A204.1 (cell line): ENCODE measurements around the gene PPM1G.

Experiments used
- FAIRE-seq: peaks from 2 replicates; lab custom pipeline; 2012; peaks lifted over from hg19 to GRCh38; lab: Jason Lieb, UNC

Gene PPM1G

DNA sequence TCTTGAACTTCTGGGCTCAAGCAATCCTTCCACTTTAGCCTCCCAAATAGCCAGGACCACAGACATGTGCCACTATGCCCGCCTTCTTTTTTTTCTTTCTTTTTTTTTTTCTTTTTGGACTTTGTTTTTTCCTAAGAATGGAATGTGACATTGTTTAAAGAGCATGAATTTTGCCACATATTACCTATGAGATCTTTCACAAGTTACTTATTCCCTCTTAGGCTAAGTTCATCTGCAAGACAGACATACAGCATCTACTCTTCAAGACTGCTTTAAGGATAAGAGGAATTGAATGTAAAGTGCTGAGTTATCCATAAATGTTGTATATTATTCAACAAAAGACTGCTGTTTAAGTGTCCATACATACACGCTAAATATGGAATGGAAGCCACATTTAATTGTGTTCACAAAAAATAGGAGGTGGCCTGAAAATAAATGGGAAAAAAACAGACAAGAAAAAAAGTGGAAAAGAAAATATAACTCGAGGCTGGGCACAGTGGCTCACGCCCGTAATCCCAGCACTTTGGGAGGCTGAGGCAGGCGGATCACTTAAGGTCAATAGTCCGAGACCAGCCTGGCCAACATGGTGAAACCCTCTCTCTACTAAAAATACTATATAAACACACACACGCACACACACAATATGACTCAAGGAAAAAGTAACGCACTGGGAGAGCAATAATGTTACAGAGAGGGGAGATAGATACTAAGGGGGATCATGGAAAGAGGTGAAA, 3.2 kb upstream of the PPM1G start:
- FAIRE-seq: no peak

DNA sequence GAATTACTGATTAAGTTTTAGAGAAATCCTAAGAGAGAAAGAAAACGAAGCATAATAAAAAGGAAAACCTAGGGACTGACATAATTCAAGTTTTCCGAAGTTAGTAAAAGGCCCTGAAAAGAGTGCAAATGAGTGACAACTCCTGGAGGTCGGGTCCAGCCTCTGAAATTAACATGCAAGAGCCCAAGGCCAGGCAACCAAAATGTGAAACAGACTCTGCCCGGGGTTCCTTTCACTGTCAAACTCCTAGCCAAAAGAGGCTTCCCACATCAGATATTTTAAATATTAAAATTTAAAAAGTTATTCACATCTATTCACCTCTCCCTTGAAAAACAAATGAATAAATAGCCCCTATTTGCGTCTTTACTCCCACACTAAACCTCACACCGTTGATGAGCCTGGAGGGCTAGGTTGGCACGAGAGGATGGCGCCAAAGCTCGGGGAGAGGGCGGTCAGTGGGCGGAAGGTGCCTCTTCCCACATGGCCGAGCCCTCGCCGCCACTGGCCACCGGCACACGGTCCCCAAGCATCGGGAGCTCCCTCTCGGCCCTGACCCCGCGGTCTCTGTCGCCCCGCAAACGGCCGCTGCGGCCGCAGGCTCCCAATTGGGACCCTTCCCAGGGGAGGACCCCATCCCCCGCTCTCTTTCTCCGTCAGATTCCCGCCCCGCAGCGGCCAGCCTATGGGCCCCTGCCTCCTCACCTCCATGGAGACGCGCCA, 630 bp downstream of the PPM1G start:
- FAIRE-seq: no peak

DNA sequence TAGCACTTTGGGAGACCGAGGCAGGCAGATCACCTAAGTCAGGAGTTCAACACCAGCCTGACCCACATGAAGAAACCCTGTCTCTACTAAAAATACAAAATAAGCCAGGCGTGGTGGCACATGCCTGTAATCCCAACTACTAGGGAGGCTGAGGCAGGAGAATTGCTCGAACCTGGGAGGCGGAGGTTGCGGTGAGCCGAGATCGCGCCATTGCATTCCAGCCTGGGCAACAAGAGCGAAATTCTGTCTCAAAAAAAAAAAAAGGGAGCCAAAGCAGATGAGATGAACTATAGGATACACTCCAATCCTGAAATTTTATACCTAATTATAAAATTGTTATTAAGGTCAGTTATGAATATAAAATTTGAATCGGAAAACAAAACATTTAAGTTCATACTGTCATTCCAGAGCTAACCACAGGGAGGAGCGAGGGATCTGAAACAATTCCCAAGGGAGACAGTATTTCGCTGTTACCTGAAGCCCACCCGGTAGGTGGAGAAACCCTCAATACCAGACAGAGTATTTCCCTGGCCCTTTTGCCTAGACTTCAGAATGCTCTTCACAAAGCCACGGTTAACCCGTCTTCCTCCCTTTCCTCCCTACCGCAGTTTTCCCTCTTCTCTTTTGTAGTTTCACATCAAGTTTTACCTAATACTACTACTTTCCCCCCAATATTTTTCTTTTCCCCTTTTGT, 1.4 kb downstream of the PPM1G start:
- FAIRE-seq: peak; percentile 68

DNA sequence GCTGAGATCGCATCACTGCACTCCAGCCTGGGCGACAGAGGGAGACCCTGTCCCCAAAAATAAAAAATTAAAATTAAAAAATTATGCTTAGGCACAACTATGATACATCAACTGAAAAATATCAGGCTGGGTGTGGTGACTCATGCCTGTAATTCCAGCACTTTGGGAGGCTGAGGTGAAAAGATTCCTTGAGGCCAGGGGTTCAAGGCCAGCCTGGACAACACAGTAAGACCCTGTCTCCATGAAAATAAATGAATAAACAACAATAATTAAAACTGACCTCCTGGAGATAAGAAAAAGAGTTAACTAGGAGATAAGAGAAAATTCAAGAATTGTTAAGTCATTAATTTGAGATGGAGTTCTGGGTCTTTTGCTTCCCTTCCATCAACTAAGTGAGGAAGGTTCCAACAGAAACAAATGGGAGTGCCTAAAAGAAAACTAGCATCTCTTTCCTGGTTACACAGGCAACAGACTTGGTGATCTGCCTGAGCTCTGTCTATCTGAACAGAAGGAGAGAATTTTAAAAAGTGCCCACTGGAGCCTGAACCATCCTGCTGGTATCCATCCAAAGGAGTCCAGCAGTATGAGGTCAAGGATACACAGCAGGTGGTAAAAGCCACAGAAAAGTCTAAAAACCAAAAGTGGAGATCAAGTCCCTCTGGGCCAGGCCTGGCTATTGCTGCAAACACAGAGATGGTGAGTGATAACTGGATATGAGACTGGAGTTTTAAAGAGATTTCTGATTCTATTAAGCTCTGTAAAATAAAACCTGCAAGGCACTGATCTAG, 8.8 kb downstream of the PPM1G start:
- no peak for FAIRE-seq

DNA sequence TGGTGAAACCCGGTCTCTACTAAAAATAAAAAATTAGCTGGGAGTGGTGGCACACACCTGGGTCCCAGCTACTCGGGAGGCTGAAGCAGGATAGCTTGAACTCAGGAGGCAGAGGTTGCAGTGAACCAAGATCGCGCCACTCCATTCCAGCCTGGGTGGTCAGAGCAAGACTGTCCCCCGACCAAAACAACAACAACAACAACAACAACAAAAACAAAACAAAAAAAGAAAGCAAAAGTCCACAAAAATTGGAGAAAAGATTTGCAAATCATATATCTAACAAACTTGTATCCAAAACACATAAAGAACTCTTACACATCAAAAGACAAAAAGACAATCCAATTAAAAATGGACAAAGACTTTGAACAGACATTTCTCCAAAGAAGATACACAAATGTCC, 10.4 kb downstream of the PPM1G start:
- FAIRE-seq: no peak

DNA sequence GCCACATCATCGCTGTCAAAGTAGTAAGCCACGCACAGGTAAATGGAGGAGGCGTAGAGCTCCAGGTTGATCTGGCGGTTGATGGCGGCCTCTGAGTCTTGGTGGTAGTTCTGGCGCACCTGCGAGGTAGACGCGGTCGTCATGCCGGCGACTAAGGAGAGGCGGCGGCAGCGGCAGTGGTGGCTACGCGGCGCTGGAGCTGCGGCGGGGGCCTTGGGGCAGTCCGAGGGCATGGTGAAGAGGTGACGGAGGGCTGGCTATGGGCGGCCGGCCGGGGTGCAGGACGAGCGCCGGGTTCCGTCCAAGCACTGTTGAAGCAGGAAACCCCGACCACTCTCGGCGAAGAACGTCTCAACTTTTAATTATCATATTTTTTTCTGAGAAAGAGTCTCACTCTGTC, 16.2 kb downstream of the PPM1G start:
- no peak for FAIRE-seq

DNA sequence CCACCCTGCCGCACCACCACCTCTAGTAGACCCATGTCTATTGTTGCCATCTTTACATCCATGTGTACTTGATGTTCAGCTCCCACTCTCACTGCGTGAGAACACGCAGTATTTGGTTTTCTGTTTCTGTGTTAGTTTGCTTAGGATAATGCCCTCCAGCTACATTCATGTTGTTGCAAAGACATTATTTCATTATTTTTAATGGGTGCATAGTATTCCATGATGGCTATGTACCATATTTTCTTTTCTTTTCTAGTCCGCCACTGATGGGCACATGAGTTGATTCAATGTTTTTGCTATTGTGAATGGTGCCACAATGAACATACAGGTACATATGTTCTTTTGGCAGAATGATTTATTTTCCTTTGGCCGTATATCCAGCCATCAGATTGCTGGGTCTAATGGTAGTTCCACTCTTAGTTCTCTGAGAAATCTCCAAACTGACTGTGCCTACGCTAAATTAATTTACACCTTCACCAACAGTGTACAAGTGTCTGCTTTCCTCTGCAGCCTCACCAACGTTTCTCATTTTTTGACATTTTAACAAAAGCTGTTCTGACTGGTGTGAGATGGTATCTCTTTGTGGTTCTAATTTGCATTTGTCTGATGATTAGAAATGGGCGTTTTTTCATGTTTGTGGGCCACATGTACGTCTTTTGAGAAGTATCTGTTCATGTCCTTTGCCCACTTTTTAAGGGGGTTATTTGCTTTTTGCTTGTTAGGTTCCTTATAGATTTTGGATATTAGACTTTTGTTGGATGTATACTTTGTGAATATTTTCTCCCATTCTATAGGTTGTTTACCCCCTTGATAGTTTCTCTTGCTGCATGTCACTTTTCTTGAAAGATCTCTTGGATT, 18.3 kb downstream of the PPM1G start:
- FAIRE-seq: no peak

DNA sequence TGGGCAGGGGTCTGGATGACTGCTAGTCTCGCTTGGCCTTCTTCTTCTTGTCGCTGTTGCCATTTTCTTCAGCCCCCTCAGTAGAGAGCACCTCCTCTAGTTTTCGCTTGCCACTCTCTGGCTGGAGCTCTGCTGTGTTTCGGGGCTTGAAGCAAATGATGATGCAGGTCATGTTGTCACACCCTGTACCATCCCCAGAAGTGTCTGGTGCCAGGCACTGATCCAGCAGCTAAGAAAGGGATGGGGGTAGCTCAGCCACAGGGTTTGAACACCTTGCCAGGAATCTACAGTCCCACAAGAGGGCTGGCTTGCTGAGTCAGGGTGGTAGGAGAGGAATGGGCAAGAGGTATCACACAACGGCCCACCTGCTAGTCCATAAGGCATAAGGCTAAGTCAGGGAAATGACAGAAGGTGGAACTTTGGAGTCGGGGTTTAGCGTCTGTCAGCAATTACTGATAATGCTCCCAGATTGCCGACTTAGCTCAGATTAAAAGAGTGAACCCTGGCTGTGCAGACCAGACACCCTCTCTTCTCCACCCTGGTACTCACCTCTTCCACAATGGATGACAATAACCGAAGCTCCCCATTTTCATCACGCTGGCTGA, 27.7 kb downstream of the PPM1G start:
- FAIRE-seq: no peak

DNA sequence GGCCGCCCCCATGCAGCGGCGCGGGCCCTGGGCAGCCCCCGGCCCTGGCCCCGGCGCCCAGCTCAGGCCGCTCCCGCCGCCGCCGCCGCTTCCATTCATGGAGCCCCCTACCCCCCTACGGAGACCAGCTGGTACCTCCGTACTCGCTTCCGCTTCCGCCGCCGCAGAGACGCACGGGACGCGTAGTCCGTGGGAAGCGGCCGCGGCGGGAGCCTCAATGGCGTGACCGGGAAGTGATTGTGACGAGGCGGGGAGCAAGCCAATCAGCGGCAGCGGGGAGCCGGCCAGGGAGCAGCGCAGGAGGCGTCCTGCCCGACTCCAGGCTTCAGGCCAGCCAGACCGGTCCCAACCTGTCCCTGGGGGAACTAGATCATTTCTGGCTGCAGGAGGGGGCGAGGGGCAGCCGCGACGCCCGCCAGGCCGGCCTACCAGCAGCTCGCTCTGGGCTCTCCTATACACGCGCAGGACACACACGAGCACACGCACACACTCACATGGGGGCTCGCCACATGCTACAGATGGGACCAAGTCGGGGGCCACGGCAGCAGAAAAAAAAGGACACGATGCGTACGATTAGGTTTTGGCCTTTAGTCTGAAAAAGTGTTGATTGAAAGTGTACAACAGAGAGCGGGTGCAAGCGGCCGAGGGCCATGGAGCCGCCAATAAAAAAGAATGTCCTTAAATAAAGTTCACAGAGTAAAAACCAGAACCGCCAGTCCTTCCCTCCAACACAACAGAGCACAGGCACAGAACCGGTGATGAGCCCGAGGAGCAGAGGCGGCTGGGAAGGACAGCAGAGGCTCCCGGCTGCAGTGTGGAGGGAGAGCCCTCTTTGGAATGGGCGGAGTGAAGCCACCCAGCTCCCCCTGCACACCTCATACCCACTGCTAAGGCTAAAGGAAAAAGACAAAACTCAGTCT, 28.5 kb downstream of the PPM1G start, which contains the start of gene ZNF513:
TSS of gene ZNF513 (minus strand) at position 109 of the 920 bp plus-strand sequence. CDS start 208 bp downstream, outside the sequence.
- FAIRE-seq: peak; percentile 14

DNA sequence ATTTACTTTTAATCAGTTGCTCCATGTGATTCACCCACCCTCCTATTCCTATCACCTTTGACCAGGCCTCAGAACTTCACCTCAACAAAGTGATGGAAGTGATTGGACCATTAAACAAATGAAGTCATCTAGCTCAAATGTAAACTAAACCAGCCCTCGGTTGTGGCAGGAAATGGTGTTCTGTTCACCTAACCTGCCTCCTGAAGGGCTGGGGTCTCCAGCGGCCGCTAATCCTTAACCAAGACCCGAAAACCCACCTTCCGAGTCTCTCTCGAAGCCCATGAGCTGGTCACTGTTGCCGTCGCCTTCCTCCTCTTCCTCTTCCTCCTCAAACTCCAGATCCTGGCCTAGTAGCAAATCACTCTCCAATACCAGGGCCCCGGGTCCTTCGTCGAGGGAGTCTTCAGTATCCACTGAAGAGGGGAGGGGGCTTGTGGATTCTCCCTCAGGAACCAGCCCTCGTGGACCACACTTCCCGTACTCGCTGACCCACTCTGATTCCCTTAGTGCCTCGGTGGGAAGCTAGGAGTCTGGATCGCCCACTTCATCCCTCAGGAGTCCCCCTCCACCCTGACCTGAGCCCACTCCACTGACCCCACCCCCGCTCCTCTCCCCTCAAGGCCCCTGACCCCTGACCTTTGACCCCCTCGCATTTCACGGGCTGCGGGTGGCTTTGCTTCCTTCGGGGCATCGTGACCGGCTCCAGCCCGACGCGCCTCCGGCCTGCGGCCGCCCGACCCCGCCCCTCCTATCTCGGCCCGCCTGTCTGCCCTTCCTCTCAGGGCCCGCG, 29.4 kb downstream of the PPM1G start:
- FAIRE-seq: no peak

DNA sequence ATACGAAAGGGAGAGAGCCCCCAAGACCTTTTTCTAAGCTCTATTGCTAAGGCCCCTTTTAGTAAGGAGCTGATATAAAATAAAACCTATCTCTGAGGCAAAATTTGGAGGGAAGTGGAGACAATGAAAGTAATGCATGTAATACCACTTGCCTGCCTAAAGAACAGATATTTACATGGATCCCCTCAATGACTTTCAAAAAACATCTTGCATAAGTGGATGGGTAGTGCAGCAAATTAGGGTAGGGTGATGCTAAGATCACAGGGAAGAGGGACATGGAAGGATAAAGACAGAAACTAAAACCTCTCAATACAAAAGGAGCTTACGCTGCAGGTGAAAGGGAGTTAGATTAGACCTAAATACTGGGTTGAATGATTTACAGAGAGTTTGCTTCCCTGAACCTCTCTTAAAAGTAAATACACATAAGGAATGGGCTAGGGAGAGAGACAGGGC, 30.0 kb downstream of the PPM1G start:
- FAIRE-seq: no peak

DNA sequence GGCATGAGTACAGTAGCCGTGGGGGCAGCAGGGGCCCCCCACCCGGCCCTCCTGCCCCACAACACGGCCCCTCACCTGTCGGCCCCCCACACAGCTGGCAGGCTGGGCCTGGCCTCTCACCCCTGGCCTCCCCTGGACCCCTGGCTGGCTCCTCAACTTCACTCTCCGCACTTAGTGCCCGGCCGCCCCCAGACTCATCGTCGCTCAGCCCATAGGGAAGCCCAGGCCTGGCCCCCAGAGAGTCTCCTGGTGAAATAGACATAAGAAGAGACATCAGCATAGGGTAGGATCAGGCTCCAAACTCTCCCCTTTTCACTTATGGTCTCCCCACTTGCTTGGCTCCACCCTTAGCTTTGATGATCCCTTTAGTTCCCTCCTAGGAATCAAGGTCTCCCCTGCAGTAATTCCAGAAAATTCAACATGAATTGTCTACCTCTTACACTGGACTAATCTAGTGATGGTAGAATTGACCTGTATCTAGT, 30.5 kb downstream of the PPM1G start:
- no peak for FAIRE-seq

DNA sequence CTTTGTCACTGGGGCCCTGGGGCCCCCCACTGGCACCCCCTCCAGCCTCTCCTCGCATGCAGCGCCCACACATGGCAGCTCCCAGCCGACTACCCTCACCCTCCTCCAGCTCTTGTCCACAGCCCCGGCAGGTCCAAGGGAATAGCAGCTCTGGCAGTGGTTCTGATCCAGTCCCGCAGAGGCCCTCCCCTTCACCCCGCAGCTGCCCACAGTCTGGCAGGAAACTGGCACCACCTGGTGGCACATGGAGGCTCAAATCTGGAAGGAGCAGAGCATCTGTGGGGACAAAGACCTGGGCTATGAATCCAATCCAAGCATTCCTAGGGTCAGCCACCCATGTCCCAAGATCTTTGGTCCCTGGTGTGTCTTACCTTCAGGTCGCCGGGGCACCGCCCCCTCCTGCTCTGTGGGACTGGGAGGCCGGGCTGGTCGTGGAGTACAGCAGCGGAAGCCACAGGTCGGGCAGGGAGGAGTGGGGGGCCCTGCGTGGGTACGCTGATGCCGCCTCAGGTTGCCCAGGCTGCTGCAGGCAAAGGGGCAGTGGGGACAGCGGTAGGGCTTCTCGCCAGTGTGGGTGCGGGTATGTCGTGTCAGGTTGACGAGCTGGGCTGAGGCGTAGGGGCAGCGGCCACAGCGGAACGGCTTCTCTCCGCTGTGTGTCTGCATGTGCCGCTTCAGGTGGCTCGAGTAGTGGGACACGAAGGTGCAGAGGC, 31.1 kb downstream of the PPM1G start:
- FAIRE-seq: no peak

DNA sequence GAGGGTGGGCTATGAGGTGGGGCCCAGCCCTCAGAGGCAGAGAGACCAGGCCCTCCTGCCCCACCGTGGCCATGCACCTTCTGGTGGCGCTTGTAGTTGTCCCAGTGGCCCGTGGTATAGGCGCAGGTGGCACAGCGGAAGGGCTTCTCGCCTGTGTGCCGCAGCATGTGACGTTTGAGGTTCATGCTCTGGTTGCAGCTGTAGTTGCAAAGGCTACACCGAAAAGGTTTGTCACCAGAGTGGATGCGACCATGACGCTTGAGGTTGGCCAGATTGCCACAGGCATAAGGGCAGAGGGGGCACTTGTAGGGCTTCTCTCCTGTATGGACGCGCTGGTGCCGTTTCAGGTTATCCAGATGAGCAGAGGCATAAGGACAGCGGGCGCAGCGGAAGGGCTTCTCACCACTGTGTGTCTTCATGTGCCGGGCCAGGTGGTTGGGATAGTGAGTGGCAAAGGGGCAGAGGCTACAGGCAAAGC, 31.7 kb downstream of the PPM1G start:
- FAIRE-seq: no peak

DNA sequence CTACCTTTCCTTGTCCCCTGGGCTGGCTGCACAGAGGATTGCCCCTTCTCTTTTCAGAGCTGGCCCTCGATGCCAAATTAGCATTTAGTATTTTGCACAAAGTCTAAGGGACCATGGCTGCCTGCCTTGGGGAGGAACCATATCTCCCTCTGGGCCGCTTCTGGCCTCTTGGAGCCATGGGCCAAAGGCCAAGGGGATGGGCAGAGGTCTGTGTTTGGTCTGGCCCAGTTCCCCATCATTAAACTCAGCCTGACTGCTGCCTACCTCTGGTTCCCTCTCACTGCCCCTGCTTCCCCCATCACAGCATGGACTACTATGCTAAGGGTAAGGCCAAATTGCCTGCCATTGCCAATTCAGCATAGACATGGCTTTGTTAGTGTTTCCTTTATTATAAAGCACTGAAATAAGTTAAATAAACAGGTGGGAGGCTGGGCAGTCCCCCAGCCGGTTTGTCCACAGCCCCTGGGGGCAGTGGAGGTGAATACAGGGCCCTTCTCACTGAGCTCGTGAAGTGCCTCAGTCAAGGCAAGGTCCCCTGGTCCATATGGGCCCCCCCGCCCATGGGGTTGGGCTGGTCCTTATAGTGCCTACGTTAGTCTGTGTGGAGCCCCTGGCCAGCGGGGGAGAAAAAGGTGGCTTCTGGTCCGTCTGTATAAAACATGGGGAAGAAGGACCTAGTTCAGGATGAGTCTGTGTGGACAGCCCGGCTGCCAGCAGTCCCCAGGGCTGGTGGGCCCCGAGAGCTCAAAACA, 32.3 kb downstream of the PPM1G start:
- FAIRE-seq: no peak

DNA sequence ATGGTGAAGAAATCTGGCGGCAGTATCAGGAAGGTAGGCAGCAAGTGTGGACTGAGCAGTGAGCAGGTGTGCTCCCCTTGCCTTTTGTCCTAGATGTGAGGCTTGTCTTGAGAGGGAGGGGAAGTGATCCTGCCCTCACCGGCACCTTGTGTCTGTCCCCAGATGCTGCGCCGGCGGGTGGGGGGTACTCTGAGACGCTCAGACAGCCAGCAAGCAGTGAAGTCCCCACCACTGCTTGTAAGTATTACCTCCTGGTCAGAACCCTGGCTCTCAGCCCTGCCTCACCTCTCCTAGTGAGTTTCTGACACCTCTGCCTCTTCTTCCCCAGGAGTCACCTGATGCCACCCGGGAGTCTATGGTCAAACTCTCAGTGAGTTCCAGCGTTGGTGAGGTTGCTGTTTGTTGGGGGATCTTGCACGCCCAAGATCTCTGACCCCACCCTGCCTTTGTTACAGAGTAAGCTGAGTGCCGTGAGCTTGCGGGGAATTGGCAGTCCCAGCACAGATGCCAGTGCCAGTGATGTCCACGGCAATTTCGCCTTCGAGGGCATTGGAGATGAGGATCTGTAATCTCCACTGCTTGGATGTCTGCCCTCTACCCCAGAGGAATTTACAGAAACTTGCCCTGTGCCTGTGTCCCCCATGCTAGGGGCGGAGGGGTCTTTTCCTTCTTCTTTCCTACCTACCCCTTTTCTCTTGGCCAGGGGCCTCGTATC, 33.1 kb downstream of the PPM1G start:
- no peak for FAIRE-seq
